ENCODE data around the gene DEGS2.

DNA sequence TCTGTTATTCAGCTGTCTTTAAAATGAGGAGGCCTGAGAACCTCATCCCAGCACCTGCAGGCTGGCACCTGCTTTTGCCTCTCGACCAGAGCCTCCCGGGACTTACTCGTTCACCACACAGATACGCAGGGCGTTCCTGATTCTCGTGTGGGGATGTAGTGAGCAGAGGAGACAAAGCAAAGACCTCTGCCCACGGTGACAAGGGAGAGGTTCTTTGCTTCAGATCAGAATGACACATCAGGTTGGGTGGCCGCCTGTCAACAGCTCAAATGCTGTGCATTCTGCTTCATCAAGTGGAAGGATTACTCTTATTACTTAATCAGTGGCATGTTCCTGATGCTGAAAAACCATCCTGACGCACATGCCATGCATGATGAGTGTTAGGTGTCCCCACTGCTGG is 24.4 kb downstream of the DEGS2 start:
- TF ChIP-seq, protein P1, sequence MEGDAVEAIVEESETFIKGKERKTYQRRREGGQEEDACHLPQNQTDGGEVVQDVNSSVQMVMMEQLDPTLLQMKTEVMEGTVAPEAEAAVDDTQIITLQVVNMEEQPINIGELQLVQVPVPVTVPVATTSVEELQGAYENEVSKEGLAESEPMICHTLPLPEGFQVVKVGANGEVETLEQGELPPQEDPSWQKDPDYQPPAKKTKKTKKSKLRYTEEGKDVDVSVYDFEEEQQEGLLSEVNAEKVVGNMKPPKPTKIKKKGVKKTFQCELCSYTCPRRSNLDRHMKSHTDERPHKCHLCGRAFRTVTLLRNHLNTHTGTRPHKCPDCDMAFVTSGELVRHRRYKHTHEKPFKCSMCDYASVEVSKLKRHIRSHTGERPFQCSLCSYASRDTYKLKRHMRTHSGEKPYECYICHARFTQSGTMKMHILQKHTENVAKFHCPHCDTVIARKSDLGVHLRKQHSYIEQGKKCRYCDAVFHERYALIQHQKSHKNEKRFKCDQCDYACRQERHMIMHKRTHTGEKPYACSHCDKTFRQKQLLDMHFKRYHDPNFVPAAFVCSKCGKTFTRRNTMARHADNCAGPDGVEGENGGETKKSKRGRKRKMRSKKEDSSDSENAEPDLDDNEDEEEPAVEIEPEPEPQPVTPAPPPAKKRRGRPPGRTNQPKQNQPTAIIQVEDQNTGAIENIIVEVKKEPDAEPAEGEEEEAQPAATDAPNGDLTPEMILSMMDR (IDR thresholded peaks at IDR 0.05), result no peak
- no peak for TF ChIP-seq POLR2A (IDR thresholded peaks at IDR 0.05)
